SK-N-SH (cell line): ENCODE data around the gene TTC28. TPM values are rescaled to one million over a fixed set of nuclear protein-coding genes. Genes with fewer than 3 reads are reported as not detected.

ENCODE experiments used
- CTCF ChIA-PET: fragments of 300-600, 350-600 bp; formaldehyde crosslinking; extraction: SDS; loops from one replicate; lab custom pipeline; 2021; lab: Yijun Ruan, JAX
- POLR2A ChIA-PET: fragments of 350-600 bp; sonication (Branson Sonifier 250); formaldehyde crosslinking; extraction: SDS; loops from one replicate; lab custom pipeline; 2020; ENCODE audit warnings: antibody characterized with exemption, inconsistent platforms; lab: Yijun Ruan, JAX
- DNase-seq: peaks from one replicate; pipeline ENCODE4 v3.0.0; 2012
- H2AFZ ChIP-seq: fragments of 200-600 bp; sonication (generic); 2 replicates; pipeline ENCODE4 v1.8.1; 2016; ENCODE audit warnings: antibody characterized with exemption, mild to moderate bottlenecking, low read depth
- H3F3A ChIP-seq: fragments of 200-600 bp; sonication (generic); replicated peaks from 2 replicates; pipeline ENCODE3; 2016; ENCODE audit warnings: antibody characterized with exemption, mild to moderate bottlenecking; ENCODE audit not compliant: insufficient read depth
- H3K27ac ChIP-seq, 2 experiments: fragments of 200-500 bp in 1 of 2; fragments of 200-600 bp in 1 of 2; sonication (Bioruptor generic) in 1 of 2; sonication (generic), shearing (Covaris generic) in 1 of 2; 2 replicates each; pipeline versions ENCODE4 v1.5.1 to v1.6.1; 2014 to 2016; ENCODE audit warnings: low read depth in 2 of 2, inconsistent platforms in 1 of 2, low read length in 1 of 2, mild to moderate bottlenecking in 1 of 2, mixed read lengths in 1 of 2
- H3K27me3 ChIP-seq: fragments of 200-600 bp; sonication (generic), shearing (Covaris generic); 2 replicates; pipeline ENCODE4 v1.6.1; 2016; ENCODE audit warnings: mixed run types; ENCODE audit not compliant: insufficient read depth
- H3K36me3 ChIP-seq, 2 experiments: fragments of 200-500 bp in 1 of 2; fragments of 200-600 bp in 1 of 2; sonication (Bioruptor generic) in 1 of 2; sonication (generic) in 1 of 2; replicated peaks in 1 of 2; 2 replicates each; pipeline versions ENCODE3 to v1.5.1; 2014 to 2016; ENCODE audit warnings: low read length in 1 of 2, mild to moderate bottlenecking in 1 of 2; ENCODE audit not compliant: insufficient read depth in 2 of 2, control insufficient read depth in 1 of 2
- H3K4me1 ChIP-seq, 2 experiments: fragments of 200-500 bp in 1 of 2; fragments of 200-600 bp in 1 of 2; sonication (Bioruptor generic) in 1 of 2; sonication (generic), shearing (Covaris generic) in 1 of 2; 2 replicates each; pipeline versions ENCODE4 v1.5.1 to v1.6.1; 2014 to 2016; ENCODE audit warnings: low read depth in 1 of 2, low read length in 1 of 2, mixed run types in 1 of 2; ENCODE audit not compliant: insufficient read depth in 2 of 2, control insufficient read depth in 1 of 2
- H3K4me2 ChIP-seq: fragments of 200-600 bp; sonication (generic), shearing (Covaris generic); 2 replicates; pipeline ENCODE4 v1.6.1; 2017; ENCODE audit warnings: mixed run types
- H3K4me3 ChIP-seq, 2 experiments: fragments of 200-500 bp in 1 of 2; fragments of 200-600 bp in 1 of 2; sonication (Bioruptor generic) in 1 of 2; sonication (generic), shearing (Covaris generic) in 1 of 2; 2 replicates each; pipeline versions ENCODE4 v1.5.1 to v1.8.1; 2014 to 2016; ENCODE audit warnings: low read depth in 2 of 2, inconsistent platforms in 1 of 2, low read length in 1 of 2, mild to moderate bottlenecking in 1 of 2, mixed read lengths in 1 of 2, moderate library complexity in 1 of 2
- H3K79me2 ChIP-seq: fragments of 200-600 bp; sonication (generic); 2 replicates; pipeline ENCODE4 v1.8.1; 2017; ENCODE audit warnings: mild to moderate bottlenecking; ENCODE audit not compliant: insufficient read depth
- H3K9ac ChIP-seq: fragments of 200-600 bp; sonication (generic); 2 replicates; pipeline ENCODE4 v1.6.1; 2017; ENCODE audit warnings: mixed run types
- H3K9me2 ChIP-seq: fragments of 200-600 bp; sonication (generic); 2 replicates; pipeline ENCODE4 v1.6.1; 2017; ENCODE audit warnings: mixed run types
- H3K9me3 ChIP-seq: fragments of 200-600 bp; sonication (generic); 2 replicates; pipeline ENCODE4 v1.6.1; 2017; ENCODE audit warnings: mixed run types, mild to moderate bottlenecking, moderate library complexity
- H4K20me1 ChIP-seq: fragments of 200-600 bp; sonication (generic); 2 replicates; pipeline ENCODE4 v1.6.1; 2017; ENCODE audit warnings: mild to moderate bottlenecking, mixed run types; ENCODE audit not compliant: insufficient read depth
- ELF1 ChIP-seq: IDR thresholded peaks from 2 replicates; pipeline ENCODE4 v1.4.0; 2012
- EP300 ChIP-seq, 2 experiments: IDR thresholded peaks; 2 replicates each; pipeline versions ENCODE4 v1.4.0 to v1.6.1; 2012; ENCODE audit warnings: borderline replicate concordance in 1 of 2, low read depth in 1 of 2, low read length in 1 of 2
- EZH2phosphoT487 ChIP-seq: fragments of 200-600 bp; sonication (generic); IDR thresholded peaks from 2 replicates; pipeline ENCODE4 v1.6.1; 2017; ENCODE audit warnings: low read depth, mixed run types, mild to moderate bottlenecking, antibody characterized with exemption, moderate library complexity, borderline replicate concordance
- FOSL2 ChIP-seq: IDR thresholded peaks from 2 replicates; pipeline ENCODE4 v1.4.0; 2012; ENCODE audit warnings: low read depth, mild to moderate bottlenecking, moderate library complexity, borderline replicate concordance
- FOXM1 ChIP-seq: IDR thresholded peaks from 2 replicates; pipeline ENCODE4 v1.4.0; 2012; ENCODE audit warnings: low read depth, mild to moderate bottlenecking
- GABPA ChIP-seq: IDR thresholded peaks from 2 replicates; pipeline ENCODE4 v1.4.0; 2012; ENCODE audit warnings: low read depth, mild to moderate bottlenecking
- JUND ChIP-seq: IDR thresholded peaks from 2 replicates; pipeline ENCODE4 v1.4.0; 2012
- NFIC ChIP-seq: IDR thresholded peaks from 2 replicates; pipeline ENCODE4 v1.4.0; 2012; ENCODE audit warnings: borderline replicate concordance
- POLR2AphosphoS5 ChIP-seq: IDR thresholded peaks from 2 replicates; pipeline ENCODE4 v1.6.1; 2012; ENCODE audit warnings: low read depth, low read length
- RXRA ChIP-seq: IDR thresholded peaks from 2 replicates; pipeline ENCODE4 v1.4.0; 2012; ENCODE audit warnings: low read depth, mild to moderate bottlenecking, borderline replicate concordance
- SIN3A ChIP-seq: IDR thresholded peaks from 2 replicates; pipeline ENCODE4 v1.6.1; 2012; ENCODE audit warnings: low read depth, mild to moderate bottlenecking, low read length, moderate library complexity, borderline replicate concordance
- SMC3 ChIP-seq: IDR thresholded peaks from 2 replicates; pipeline ENCODE4 v1.6.1; 2012; ENCODE audit warnings: low read depth, low read length, improper control_type of control experiment
- TCF12 ChIP-seq: IDR thresholded peaks from 2 replicates; pipeline ENCODE4 v1.4.0; 2012
- TEAD4 ChIP-seq: IDR thresholded peaks from 2 replicates; pipeline ENCODE4 v1.4.0; 2012; ENCODE audit warnings: mild to moderate bottlenecking, borderline replicate concordance; ENCODE audit not compliant: insufficient read depth
- YY1 ChIP-seq: IDR thresholded peaks from 2 replicates; pipeline ENCODE4 v1.4.0; 2012; ENCODE audit warnings: low read depth, mild to moderate bottlenecking
- WGBS: methylation state at CpG from one replicate; pipeline ENCODE4 v1.1.6; 2017; ENCODE audit warnings: low lambda C conversion rate; 5-methylcytosine and 5-hydroxymethylcytosine counted together
- polyA plus RNA-seq, 3 experiments: library from polyadenylated mRNA; depleted of rRNA; stranded (reverse); fragments of >200 nt; gene quantifications; 2 replicates each; pipeline ENCODE4 v1.2.3, GENCODE V29; 2012
- TF ChIP-seq, protein P1 (sequence below): fragments of 200-600 bp; sonication (generic); IDR thresholded peaks from 2 replicates; pipeline ENCODE4 v1.6.1; 2017; ENCODE audit warnings: antibody characterized with exemption, mild to moderate bottlenecking, moderate library complexity
- TF ChIP-seq, protein P2 (sequence below): IDR thresholded peaks from 2 replicates; pipeline ENCODE4 v1.6.1; 2012; ENCODE audit warnings: mild to moderate bottlenecking, low read depth, low read length, moderate library complexity
- TF ChIP-seq, protein P3 (sequence below): IDR thresholded peaks from 2 replicates; pipeline ENCODE4; 2012
- TF ChIP-seq, protein P4 (sequence below): IDR thresholded peaks from 2 replicates; pipeline ENCODE4 v1.4.0; 2012; ENCODE audit warnings: low read depth

TTC28 gene
- polyA plus RNA-seq, 1 of the 3 experiments (the other 2 are of a cell fraction), result 5.9 TPM

DNA sequence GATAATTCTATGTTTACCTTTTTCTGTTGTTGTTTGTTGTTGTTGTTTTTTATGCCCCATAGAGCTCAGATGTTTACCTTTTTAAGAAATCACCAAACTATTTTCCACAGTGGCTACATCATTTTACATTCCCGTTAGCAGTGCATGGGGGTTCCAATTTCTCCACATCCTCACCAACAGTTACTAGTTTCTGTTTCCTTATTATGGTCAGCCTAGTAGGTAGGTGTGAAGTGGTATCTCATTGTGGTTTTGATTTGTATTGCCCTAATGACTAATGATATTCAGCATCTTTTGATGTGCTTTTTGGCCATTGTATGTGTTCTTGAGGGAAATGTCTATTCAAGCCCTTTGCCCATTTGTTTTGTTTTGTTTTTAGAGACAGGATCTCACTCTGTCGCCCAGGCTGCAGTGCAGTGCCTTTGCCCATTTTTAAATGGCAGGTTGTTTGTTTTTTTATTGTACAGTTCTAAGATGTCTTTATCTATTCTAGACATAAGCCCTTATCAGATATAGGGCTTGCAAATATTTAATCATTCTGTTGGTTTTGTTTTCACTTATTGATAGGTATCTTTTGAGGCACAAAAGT, 34.5 kb upstream of the TTC28 start (continued):
- TF ChIP-seq, protein P1, sequence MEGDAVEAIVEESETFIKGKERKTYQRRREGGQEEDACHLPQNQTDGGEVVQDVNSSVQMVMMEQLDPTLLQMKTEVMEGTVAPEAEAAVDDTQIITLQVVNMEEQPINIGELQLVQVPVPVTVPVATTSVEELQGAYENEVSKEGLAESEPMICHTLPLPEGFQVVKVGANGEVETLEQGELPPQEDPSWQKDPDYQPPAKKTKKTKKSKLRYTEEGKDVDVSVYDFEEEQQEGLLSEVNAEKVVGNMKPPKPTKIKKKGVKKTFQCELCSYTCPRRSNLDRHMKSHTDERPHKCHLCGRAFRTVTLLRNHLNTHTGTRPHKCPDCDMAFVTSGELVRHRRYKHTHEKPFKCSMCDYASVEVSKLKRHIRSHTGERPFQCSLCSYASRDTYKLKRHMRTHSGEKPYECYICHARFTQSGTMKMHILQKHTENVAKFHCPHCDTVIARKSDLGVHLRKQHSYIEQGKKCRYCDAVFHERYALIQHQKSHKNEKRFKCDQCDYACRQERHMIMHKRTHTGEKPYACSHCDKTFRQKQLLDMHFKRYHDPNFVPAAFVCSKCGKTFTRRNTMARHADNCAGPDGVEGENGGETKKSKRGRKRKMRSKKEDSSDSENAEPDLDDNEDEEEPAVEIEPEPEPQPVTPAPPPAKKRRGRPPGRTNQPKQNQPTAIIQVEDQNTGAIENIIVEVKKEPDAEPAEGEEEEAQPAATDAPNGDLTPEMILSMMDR, result no peak
- TF ChIP-seq, protein P2, sequence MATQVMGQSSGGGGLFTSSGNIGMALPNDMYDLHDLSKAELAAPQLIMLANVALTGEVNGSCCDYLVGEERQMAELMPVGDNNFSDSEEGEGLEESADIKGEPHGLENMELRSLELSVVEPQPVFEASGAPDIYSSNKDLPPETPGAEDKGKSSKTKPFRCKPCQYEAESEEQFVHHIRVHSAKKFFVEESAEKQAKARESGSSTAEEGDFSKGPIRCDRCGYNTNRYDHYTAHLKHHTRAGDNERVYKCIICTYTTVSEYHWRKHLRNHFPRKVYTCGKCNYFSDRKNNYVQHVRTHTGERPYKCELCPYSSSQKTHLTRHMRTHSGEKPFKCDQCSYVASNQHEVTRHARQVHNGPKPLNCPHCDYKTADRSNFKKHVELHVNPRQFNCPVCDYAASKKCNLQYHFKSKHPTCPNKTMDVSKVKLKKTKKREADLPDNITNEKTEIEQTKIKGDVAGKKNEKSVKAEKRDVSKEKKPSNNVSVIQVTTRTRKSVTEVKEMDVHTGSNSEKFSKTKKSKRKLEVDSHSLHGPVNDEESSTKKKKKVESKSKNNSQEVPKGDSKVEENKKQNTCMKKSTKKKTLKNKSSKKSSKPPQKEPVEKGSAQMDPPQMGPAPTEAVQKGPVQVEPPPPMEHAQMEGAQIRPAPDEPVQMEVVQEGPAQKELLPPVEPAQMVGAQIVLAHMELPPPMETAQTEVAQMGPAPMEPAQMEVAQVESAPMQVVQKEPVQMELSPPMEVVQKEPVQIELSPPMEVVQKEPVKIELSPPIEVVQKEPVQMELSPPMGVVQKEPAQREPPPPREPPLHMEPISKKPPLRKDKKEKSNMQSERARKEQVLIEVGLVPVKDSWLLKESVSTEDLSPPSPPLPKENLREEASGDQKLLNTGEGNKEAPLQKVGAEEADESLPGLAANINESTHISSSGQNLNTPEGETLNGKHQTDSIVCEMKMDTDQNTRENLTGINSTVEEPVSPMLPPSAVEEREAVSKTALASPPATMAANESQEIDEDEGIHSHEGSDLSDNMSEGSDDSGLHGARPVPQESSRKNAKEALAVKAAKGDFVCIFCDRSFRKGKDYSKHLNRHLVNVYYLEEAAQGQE, result no peak
- no peak for TF ChIP-seq GABPA
- no peak for TF ChIP-seq YY1
- no peak for TF ChIP-seq TCF12

DNA sequence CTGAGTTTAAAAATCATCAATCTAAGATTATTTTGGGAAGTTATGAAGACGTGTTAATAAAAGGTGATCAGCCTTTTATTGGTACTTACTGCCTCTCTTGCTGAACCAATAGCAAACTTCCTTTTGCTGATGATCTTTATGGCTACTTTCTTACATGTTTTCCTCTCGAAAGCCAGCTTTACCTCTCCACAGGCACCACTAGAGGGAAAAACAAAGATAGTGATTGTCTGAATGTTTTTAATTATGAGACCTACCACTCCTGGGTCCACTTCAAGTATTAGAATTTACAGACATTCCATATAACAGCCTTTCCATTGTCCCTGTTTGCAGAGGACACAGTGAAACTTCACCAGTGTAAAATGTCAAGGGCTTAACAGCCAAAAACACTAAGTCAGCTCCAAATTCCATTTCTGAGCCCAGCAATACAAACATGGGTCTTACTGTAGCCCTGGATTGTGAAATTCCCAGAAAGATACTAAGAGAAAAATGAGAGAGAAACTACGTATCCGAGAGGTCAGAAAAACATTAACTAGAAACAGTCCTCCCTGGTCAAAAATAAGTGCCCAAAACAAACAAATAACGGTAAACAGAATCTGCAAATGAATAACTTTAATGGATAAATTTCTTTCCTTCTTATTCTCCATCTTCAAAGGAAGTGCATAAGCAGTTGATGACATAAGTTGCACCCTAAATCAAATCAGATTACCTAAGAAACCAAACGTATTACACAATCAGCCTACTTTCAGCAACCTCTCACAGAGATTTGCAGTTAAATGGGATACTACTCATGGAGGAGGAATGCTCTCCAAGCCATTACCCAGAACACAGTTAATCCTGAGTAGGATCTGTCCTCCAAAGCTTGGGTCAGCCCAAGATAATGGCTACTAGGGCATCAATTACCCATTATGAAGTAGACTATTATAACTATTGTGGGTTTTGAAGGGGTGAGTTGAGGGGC, 32.5 kb upstream of the TTC28 start:
- Histone ChIP-seq H3K4me1 (peaks cover 17 to 35% of the 10 kb centered on the region in 2 experiments; a peak in 3 of 4 replicates), H3K4me2 (peak overlapping the region; percentile 55), H3K27me3 (no peaks in the 10 kb centered on the region), H3K9ac (peak overlapping the region; percentile 7; the same call in 1 of the 2 replicates), H3F3A (peaks cover 42% of the 10 kb centered on the region), H3K36me3 (peaks cover 3% of the 10 kb centered on the region in 2 experiments), H3K9me2 (no peaks in the 10 kb centered on the region), H3K27ac (peak overlapping the region; percentile 87 to 92), H3K9me3 (no peaks in the 10 kb centered on the region), H2AFZ (peak overlapping the region; percentile 57; the same call in 1 of the 2 replicates), H3K4me3 (no peak overlapping the region; a peak in 1 of 4 replicates), H4K20me1 (no peaks in the 10 kb centered on the region), H3K79me2 (no peaks in the 10 kb centered on the region)
- peak; percentile 32; the same call in 1 of the 2 replicates for TF ChIP-seq NFIC
- TF ChIP-seq SMC3, result 0 out of 2 replicates have a peak, but pooled peaks have one; percentile 2
- no peak for TF ChIP-seq YY1
- TF ChIP-seq, protein P3, sequence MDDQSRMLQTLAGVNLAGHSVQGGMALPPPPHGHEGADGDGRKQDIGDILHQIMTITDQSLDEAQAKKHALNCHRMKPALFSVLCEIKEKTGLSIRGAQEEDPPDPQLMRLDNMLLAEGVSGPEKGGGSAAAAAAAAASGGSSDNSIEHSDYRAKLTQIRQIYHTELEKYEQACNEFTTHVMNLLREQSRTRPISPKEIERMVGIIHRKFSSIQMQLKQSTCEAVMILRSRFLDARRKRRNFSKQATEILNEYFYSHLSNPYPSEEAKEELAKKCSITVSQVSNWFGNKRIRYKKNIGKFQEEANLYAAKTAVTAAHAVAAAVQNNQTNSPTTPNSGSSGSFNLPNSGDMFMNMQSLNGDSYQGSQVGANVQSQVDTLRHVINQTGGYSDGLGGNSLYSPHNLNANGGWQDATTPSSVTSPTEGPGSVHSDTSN, result peak; percentile 85
- TF ChIP-seq TCF12, result peak; percentile 71
- TF ChIP-seq EP300 (IDR thresholded peaks at IDR 0.05; ENCODE audit: borderline replicate concordance in 1 of 2, low read depth in 1 of 2, low read length in 1 of 2), result peak in 1 of 2 experiments; percentile 70; a peak in 1 of 4 replicates
- peak; percentile 44; the same call in 1 of the 2 replicates for TF ChIP-seq RXRA
- TF ChIP-seq FOXM1, result peak; percentile 41; the same call in 1 of the 2 replicates
- peak; percentile 44; the same call in 1 of the 2 replicates for TF ChIP-seq POLR2AphosphoS5
- TF ChIP-seq JUND, result peak; percentile 85
- no peak for TF ChIP-seq ELF1
- no peak for TF ChIP-seq EZH2phosphoT487
- TF ChIP-seq, protein P1, result peak; percentile 37
- TF ChIP-seq, protein P4, sequence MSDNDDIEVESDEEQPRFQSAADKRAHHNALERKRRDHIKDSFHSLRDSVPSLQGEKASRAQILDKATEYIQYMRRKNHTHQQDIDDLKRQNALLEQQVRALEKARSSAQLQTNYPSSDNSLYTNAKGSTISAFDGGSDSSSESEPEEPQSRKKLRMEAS, result peak; percentile 22; the same call in 1 of the 2 replicates
- TF ChIP-seq TEAD4, result peak; percentile 64; the same call in 1 of the 2 replicates
- TF ChIP-seq SIN3A, result no peak
- TF ChIP-seq FOSL2, result peak; percentile 73; the same call in 1 of the 2 replicates
- peak; percentile 38 for TF ChIP-seq GABPA
- WGBS, result 30% methylated on average over 6 of the region's 6 CpGs
- POLR2A ChIA-PET, result no interaction called here
- DNase-seq, result no peak
- CTCF ChIA-PET, result interaction anchor here (0.7 kb wide), 1 partner anchor 58 kb away, joined by 3 read pairs; no protein-coding TSS in a partner anchor
